Femur (tissue), 1 donor: ENCODE measurements around the gene C9orf78.
"Not testable (repeated sequence)": the region's sequence is repeated elsewhere in the genome, so short reads cannot be mapped to it uniquely, and the experiment has no call there.

Experiments used
- DNase-seq: peaks from one replicate; pipeline ENCODE4 v3.0.0-alpha.2; 2017

C9orf78 gene

GRCh38 chr9:129809346-129809745, 25.7 kb downstream of the C9orf78 start:
- no peak for DNase-seq

- no peak for DNase-seq
These were observed 29.0 kb downstream of the C9orf78 start for GRCh38 chr9:129806061-129806460.

DNA sequence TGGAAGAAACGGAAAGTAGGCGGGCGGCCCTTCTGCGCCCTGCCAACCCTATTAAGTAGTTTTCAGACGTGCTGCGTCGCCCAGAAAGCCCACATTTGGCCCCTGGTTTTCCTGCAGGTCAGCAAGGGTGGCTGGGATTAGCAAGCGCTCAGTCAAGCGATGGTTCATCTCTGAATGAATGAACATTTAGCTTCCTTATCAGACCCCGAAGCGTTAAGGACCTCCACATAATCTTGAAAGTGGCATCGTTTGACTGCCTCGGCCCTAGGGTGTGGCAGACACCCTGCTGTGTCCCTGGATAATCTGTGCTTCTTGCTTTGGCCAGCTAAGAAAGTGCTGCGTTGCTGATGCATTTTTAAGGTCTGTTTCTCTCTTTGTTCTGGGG, 31.4 kb downstream of the C9orf78 start:
- DNase-seq = no peak

- DNase-seq = peak; percentile 97
These were observed 32.0 kb downstream of the C9orf78 start, which contains the start of gene TOR1B for GRCh38 chr9:129802833-129803675. Gene TOR1B, plus strand, starts transcription at chr9:129803184. Its CDS starts 29 bp downstream, at chr9:129803213.

DNA sequence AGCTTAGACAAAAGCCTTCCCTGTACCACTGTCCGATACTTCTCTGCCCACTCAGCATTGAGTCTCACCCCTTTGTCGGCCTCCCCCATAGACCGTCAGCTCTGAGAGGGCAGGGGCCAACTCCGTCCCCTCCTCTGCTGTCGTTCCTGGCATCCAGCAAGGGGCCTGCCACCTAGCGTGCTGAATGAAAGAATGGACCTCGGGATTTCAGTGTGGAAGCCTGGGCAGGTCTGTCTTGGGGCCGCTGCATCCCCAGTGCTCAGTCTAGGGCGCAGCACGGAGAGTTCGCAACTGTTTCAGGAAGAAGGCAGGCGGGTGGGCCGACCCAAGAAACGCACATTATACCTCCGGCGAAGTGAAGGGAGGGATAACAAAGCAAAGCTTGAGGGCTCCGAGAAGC, 33.6 kb downstream of the C9orf78 start:
- DNase-seq = no peak

DNA sequence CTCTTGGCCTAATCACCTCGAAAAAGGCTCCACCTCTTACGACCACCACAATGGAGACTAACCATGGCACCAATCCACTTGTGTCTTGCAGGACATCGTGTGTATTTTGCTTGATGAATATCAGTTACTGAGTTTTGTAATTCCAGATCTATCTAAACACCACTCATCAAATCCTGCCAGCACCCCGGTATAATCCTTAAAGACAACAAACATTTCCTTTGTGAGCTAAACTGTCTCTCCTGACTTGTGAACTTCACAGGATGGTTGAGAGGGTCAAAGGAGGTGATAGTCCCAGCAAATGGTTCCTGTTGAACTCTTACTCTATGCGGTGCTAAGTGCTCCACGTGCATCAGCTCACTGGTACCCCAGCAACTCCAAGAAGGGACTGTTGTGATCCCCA, 36.1 kb downstream of the C9orf78 start:
- DNase-seq = no peak

DNA sequence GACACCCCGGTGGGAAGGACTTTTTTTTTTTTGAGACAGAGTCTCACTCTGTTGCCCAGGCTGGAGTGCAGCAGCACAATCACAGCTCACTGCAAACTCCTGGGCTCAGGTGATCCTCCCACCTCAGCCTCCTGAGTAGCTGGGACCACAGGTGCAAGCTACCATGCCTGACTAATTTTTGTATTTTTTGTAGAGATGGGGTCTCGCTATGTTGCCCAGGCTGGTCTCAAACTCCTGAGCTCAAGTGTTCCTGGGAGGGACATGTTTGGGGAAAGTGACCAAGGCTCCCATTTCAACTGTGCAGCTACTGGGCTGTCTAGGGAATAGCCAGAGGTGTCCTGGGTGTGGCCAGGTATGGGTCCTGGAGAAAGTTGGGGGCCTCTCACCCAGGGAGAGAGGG, 39.0 kb downstream of the C9orf78 start:
- not testable (repeated sequence) for DNase-seq

GRCh38 chr9:129794549-129794948, 40.5 kb downstream of the C9orf78 start:
- DNase-seq = no peak

DNA sequence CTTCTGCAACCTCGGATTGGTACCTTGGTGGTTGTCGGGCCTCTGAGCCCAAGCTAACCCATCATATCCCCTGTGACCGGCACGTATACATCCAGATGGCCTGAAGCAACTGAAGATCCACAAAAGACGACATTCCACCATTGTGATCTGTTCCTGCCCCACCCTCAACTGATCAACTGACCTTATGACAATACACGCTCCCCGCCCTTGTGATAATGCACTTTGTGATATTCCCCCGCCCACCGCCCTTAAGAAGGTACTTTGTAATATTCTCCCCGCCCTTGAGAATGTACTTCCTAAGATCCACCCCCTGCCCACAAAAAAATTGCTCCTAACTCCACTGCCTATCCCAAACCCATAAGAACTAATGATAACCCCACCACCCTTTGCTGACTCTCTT, 48.6 kb downstream of the C9orf78 start:
- no peak for DNase-seq

DNA sequence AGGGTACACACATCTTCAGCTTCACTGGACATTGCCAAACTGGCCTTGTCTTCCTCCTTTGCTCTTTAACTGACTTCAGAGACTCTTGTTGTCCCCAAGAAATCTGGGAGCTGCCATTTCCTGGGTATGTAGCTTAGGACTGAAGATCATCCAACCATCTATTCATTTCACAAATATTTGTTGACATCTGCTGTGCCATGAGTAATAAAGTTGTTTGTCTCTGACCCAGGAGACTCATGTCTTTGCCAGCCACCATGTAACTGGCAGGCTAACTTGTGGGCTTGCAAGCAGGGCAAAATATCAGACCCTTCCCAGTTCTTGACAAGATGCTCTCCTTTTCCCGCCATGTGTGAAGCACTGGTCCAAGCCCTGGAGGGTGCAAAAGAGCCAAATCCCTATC, 49.2 kb downstream of the C9orf78 start:
- no peak for DNase-seq

DNA sequence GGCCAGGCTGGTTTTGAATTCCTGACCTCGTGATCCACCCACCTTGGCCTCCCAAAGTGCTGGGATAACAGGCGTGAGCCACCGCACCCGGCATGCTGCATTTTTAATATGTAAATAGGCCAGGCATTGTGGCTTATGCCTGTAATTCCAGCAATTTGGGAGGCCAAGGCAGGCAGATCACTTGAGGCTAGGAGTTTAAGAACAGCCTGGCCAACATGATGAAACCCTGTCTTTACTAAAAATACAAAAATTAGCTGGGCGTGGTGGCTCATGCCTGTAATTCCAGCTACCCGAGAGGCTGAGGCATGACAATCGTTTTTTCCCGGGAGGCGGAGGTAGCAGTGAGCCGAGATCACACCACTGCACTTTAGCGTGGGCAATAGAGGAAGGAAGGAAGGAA, 50.1 kb downstream of the C9orf78 start:
- not testable (repeated sequence) for DNase-seq

DNA sequence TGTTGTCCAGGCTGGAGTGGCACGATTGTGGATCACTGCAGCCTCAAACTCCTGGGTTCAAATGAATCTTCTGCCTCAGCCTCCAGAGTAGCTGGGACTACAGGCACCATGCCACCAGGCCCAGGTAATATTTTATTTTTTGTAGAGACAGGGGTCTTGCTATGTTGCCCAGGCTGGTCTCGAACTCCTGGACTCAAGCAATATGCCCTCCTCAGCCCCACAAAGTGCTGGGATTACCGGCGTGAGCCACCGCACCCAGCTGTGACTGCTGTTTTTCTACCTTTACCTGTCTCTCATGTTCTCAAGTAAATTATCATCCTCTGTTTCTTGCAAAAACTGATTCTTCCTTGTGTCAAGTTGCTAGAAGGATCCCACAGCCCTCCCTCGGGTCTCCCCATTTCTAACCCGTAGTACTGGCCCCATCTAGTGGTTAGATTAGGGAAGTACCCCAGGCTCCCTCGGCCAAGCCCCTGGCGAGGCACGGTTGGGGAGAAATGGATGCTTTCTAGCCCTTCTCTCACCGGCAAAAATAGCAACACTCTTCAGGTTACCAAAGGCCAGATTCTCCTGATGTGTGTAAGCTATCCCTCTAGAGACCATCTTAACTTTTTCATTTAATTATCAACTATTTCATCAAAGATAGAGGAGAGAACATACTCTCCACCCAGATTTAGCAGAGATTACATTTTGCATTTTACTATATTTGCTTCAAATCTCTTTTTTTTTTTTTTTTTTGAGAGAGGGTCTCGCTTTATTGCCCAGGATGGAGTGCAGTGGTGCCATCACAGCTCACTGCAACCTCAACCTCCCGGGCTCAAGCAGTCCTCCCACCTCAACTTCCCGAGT, 51.3 kb downstream of the C9orf78 start:
- peak; percentile 85 for DNase-seq

- DNase-seq = no peak
These were observed 53.1 kb downstream of the C9orf78 start for GRCh38 chr9:129781981-129782380.

- DNase-seq = no peak
These were observed 53.9 kb downstream of the C9orf78 start for GRCh38 chr9:129781131-129781530.

- DNase-seq = no peak
These were observed 55.4 kb downstream of the C9orf78 start for GRCh38 chr9:129779560-129780190.

- DNase-seq = no peak
These were observed 56.6 kb downstream of the C9orf78 start for GRCh38 chr9:129778469-129778868.

- DNase-seq = no peak
These were observed 57.3 kb downstream of the C9orf78 start for GRCh38 chr9:129777769-129778130.
